NOMO-1 treated with DMSO at 0.1 percent for 48 hours (cell line): ENCODE data around the gene STK4.

Source experiments
- DNase-seq: peaks from one replicate; lab custom pipeline; 2025; ENCODE audit not compliant: unreplicated experiment; lab: John Stamatoyannopoulos, UW

The STK4 gene

DNA sequence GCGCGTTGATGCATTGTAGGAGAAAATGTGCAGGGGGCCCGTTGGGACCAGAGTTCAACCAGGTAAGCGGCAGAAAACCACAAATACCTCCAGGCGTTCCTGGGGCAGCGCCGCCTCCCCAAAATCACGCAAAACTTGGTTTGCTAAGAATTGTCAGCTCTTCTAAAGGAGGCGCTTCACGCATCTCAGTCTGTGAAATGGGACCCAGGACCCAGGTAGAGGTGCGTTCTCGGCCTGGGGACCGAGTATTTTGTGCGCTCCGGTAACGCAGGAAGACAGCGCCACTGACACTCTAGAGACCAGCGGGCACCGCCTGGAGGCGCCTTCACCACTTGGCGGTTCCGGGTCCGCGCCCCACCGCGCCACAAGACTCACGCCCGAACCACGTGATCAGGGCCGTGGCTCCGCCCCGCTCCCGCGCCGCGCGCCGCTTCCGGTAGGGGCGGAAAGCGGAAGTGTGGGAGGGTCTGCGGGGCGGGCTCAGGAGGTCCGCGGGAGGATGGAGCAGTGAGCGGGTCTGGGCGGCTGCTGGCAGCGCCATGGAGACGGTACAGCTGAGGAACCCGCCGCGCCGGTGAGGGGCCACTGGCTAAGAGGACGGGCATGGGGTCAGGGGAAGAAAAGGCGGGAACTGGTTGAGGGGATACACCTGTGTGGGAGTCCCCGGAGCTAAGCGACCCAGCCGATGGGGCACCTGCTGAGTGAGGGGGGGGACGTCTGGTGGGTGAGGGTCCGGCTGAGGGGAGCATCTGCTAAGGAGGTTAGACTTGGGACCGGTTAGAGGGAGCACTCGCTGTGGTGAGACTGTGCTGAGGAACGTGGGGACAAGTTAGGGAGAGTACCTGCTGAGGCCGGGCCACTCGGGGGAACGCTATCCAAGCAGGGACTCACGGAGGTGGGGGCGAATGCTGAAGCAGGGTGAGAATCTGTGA, at the start of gene STK4:
Gene STK4, plus strand, starts transcription at position 483 of the 932 bp plus-strand sequence. Its CDS starts 57 bp downstream, at position 540.
- peak; percentile 86 for DNase-seq

DNA sequence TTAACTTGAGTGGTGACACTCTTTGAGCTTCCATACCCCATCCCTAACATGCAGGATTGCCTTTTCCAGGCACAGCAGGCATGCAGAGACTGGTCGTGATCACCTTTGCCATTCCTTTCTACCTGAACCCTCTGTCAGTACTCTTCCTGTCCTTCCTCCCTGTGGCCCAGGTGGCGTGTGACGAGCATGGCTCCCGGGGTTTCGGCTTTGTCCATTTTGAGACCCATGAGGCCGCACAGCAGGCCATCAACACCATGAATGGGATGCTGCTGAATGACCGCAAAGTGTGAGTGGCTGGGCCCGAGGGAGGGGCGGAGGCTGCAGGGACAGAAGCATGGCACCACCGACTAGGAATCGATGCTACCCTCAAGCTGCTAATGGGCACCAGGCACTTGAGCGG, 49.7 kb upstream of the STK4 start:
- DNase-seq: no peak

DNA sequence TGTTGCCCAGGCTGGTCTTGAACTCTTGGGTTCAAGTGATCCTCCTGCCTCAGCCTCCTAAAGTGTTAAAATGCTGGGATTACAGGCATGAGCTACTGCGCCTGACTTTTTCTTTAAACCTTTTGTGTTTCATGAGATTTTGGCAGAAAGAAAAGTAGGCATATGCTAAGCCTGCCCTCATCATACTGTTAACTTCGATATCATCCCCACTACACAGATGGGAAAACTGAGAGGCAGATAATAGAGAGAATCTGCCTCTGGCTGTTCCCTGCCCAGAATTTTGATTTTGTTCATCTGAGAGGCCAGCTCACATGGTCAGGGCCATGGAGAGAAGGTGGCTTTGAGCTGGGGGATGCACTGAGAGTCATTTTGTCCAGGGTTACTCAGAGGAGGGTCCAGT, 48.9 kb upstream of the STK4 start:
- DNase-seq: no peak

DNA sequence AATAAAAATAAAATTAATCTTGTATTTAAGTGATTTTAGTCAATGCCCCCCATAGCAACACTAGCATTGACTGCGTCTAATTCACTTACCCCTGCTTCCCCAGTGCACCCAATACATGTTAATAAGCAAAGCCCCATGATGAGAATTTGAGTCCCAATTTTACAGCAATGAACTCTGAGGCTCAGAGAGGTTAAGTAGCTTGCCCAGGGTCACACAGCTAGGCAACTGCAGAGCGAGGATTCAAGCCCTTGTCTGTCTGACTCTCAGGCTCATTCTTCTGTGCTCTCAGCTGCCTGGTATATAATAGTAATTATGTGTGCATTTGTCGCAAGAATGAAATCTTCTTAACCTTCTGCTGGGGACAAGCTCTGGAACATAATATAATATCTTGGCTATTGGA, 48.0 kb upstream of the STK4 start:
- DNase-seq: no peak

DNA sequence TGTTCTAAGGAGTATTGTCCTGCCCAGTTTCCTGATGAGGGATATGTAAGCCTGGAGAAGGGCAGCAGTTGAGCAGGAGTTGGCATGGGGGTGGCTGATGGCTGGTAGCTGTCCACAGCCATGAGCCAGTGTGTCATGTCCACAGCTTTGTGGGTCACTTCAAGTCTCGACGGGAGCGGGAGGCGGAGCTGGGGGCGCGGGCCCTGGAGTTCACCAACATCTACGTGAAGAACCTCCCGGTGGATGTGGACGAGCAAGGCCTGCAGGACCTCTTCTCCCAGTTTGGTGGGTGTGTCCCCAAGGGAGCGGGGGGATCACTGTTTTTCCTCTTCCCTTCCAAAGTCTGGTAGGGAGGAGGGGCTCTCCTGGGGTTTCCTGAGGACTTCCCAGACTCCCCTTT, 47.6 kb upstream of the STK4 start:
- no peak for DNase-seq

DNA sequence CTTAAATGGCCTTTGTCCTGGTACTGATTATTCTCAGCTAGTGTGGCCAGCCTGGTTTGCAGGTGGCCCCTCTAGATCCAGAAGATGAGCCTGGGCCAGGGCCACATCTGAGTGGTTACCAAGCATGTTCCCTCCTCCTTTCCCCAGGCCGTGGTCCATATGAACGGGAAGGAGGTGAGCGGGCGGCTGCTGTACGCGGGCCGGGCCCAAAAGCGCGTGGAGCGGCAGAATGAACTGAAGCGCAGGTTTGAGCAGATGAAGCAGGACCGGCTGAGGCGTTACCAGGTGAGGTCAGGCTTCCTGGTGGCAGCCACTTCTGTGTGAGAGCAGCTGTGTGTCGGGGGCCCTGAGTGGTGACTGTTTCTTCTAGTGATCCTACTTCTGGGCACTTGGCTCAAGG, 44.9 kb upstream of the STK4 start:
- no peak for DNase-seq

DNA sequence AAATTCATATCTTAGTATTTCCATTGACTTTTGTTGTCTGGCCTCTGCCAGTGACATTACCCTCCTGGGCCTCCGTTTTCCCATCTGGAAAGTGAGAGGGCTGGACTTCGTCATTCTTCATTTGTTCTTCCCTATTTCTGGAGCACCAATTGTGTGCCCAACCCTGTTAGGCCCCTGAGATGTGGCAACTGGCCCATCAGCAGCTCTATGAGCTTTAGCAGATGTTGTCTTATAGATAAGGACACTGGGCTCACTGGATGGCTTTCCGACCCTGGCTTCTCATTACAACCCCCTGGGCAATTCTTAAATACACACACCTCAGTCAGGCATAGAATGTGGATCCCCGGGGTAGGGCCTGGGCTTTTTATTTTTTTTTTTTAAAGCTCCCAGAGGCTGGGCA, 41.8 kb upstream of the STK4 start:
- no peak for DNase-seq

DNA sequence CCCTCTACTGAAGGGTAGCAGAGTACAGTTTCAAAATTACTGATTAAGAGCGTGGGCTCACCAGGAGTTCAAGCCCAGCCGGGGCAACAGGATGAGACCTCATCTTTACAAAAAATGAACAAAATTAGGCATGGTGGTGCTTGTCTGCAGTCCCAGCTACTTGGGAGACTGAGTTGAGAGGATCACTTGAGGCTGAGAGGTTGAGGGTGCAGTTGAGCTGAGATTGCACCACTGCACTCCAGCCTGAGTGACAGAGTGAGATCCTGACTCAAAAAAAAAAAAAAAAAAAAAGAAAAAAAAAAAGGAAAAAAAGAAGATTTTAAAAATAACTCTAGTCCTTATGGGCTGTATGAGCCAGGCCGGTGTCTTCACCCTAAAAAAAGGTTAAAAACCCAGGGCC, 37.7 kb upstream of the STK4 start:
- no peak for DNase-seq

DNA sequence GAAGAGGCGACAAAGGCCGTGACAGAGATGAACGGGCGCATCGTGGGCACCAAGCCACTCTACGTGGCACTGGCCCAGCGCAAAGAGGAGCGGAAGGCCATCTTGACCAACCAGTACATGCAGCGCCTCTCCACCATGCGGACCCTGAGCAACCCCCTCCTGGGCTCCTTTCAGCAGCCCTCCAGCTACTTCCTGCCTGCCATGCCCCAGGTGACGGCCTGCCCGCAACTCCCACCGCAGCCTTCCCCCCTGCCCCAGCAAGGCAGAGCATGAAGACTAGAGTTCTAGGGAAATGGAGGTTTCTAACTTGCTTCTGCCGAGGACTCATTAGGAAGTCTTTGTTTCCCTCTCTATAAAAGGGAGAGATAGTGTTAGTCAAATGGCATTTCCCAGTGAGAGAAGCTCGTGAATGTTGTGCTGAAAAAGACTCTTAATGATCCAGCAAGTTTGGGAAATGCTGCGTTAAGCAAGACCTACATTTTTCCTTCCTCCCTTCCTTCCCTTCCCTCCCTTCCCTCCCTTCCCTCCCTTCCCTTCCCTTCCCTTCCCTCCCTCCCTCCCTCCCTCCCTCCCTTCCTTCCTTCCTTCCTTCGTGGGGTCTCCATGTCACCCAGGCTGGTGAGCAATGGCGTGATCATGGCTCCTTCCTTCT, 35.7 kb upstream of the STK4 start:
- no peak for DNase-seq

DNA sequence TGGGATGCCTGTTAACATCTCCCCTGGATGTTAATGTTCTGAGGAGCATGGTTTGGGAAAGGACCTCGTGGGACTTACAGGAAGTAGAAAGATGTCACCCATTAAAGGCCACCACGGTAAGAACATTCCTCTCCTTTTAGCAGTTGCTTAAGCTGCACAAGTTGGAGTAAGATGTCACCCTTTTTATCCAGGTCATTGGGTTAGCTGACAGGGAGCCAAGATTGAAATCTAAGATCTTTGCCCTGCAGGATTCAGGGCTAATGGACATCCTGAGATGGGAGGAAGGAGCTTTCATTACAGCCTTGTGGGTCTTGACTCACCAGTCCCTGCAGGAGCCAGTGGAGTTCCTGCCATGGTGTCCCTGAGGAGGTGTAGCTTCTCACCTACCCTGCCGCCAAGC, 34.4 kb upstream of the STK4 start:
- no peak for DNase-seq

DNA sequence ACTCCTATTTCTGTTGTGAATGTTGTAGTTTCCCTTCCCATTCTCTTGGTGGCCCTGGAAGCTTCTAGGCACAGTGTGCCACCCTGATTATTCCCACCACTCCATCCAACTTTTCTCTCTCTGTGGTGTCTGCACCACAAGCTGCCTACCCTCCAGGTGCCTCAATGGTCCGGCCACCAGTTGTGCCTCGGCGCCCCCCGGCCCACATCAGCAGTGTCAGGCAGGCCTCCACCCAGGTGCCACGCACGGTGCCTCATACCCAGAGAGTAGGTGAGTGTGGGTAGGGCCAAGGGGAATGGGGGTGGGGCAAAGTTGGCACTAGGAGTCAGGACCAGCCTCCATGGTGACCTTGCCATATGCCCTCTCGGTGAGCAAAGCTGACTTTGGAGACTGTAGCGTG, 33.4 kb upstream of the STK4 start:
- DNase-seq: no peak

DNA sequence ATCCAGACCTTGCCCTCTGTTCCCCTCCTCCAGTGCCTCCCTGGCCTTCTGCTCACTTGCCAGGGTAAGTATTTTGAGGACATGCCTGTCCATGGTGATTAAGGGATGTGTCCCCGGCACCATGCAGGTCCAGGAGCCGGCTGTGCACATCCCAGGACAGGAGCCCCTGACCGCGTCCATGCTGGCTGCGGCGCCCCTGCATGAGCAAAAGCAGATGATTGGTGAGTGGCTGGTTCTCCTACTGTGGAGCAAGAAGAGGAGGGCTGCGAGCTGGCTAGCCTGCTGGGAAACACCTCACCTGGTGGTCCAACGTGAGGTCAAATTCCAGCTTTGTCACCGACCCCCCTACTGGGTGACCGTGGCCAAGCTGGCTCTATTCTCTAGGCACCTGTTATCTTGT, 29.8 kb upstream of the STK4 start:
- no peak for DNase-seq

DNA sequence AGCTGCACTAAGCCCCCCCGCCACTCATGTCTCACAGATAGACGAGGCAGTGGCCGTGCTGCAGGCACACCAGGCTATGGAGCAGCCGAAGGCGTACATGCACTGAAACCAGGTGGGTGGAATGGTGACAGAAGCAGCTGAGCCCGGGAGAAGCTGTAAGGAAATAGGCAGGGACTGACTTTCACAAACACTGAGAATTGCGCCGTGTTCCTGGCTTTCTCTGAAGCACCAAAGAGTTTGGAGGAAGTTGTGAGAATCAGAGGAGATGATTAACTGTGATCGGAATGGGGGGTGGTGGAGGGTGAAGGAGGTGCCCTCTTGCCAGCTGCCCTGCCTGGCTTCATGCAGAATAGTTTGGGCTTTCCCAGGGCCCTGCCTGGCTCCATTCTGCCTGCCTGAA, 27.7 kb upstream of the STK4 start:
- DNase-seq: no peak

DNA sequence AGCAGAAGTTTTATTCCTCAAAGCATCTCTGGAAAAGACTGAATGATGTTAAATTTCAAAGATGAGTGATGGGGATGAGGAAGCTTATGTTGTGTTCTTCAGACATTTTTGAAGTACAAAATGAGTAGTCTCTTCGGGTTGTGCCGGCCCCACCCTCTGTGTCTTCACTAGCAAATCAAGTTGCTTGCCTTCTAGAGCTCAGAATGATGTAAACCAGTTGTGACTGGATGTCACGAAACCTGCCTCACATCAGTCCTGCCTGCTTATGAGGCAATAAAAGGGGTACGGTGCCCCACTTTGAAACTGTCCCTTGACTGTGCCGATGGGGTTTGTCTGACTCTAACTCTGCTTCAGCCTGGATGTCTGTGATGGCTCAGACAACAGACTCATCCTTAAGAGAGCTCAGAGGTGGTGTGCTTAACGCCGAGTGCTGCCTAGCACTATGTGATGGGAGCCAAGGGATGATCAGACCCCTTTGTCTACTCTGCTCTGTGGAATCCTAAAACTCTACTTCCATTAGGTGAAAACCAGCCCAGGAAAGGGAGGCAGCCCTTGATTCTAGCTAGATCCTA, 25.1 kb upstream of the STK4 start:
- DNase-seq: no peak

DNA sequence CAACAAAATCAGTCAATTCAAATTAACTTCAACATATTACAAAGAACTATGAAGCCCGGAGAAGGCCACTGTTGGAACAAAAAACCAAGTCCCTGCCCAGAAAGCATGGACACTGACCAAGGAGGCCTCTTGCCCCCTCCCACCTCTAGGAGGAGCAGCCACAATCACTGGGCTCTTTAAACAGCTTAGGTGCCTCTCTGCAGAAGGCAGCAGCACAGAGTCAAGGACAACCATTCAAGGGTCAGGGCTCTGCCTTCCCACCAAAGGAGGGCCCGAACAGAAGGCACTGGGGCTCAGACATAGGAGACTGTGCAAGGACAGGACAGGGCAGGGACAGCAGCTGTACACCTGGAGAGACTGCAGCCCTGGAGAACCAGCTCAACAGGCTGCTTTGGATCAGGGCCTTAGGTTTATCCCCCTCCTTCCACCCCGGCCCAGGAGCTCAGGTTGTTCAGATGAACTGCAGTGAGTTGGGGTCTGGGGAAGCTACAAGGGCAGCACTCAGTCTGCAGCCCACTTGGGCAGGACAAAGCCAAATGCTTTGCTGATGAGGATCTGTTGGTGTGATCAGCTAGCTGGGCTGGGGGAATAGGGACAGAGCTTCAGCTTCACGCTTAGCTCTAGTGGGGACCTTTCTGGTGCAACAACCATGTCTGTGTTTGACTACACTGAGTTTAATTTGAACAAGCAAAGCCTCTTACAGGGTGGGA, 23.9 kb upstream of the STK4 start:
- DNase-seq: no peak

DNA sequence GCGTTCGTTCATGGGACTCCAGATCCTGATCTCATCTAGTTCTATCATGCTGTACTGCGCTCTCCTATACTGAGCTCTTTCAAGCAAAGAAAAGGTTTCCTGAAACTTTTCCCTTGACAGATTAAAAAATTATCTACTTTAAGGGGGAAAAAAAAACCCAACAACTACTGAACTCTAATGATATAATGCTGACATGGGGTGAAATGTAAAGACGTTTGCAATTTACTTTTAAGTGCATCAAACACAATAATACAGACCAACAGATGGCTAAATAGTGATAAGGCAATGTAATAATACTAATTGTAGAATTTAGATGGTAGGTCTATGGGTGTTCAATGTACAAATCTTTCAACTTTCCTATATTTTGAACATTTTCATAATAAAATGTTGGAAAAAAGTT, 22.5 kb upstream of the STK4 start:
- no peak for DNase-seq

DNA sequence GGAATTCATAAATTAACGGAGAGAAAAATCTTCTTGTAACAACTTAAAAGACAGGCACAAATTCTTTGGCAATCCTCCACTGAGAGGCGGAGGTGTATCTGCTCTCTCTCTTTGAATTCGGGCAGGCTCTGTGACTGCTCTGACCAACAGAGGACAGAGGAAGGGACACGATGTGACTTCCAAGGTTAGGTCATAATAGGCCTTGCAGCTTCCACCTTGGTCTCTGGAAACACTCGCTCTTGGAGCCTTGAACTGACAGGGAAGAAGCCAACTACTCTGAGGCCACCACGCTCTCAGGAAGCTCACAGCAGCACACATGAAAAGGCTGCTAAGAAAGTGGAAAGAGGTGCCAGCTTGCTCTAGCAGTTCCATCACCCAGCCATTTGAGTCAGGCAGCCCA, 21.1 kb upstream of the STK4 start:
- DNase-seq: no peak

DNA sequence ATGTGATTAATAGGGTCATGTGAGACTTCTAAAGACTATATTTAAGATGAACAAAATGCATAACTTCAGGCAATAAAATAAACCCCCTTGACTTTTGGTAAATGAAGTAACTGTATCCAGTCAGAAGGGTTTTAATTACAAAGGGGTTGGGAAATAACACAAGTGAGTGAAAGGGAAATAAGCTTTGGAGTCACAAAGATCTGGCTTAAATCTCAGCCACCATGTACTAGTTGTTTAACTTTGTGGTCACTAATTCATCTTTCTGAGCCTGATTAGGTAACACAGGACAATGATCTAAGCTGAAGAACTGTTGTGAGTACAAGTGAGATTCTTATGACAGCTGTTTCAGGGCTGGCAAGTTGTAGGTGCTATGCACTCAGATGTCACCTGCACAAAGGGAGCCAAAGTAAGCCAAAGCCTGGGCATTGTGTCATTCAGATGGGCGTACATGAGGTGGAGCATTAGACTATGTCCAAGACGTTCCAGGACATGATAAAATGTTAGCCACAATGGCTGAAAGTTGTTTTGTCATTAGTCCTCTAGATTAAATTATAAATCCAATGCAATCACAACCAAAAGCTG, 19.9 kb upstream of the STK4 start:
- no peak for DNase-seq

DNA sequence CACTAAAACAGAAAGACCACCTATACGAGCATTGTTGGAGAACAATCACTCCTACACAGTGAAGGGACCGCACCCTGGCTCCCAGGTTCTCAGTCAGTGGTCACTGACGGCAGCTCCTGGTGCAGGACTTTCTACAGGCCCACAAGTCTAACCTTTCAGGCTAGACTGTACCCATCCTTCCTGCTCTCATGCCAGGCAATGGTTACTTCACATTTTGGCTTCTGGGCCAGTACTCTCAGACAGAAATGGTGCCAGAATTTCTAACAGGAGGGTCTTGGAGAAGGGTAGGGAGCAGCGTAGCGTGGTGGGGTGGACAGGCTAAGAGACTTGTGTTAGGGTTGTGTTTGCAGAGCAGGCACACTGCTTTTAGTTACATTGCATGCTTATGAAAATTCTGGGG, 18.2 kb upstream of the STK4 start:
- DNase-seq: no peak

DNA sequence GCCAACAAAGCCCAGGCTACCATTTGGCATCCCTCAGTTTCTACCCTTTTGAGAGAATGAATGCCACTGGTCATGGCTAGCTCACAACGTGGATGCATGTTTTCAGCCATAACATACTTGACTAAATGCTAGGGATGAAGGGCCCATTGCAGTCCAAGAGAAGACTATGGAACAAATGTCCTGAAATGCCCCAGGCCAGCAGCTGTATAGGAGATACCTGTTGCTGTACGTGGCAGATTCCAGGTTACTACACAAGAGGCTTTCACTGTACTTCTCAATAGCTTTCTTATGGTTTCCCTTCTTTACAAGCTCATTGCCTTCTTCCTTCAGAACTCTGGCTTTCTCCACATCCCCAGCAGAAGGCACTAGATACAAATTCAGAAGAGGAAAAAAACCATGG, 17.8 kb upstream of the STK4 start:
- no peak for DNase-seq

DNA sequence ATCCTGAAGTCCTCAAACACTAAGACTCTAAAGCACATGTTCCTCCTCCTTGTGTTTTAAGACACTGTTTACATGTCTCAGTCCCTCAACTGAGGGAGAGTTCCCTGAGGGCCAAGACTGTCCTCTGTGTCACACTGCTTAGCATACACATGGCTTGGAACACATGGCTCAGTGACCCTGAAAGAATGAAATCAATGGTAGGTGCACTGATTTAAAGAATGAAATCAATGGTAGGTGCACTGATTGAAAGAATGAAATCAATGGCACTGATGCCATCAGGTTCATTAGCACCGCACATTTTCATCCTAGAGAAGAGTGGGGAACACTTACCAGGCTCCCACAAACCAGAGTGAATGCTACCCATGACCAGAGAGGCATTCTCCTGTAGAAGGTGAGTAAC, 15.9 kb upstream of the STK4 start:
- no peak for DNase-seq
